Mesenchymal stem cell (in vitro differentiated cells and primary cell): ENCODE data around the gene CDHR2.

Experiments used
- DNase-seq: peaks from one replicate; pipeline ENCODE4 v3.0.0-alpha.2; 2013
- H2AFZ ChIP-seq: one replicate; pipeline ENCODE4 v1.6.1; 2013; ENCODE audit warnings: low read depth, mild to moderate bottlenecking, control low read depth, inconsistent platforms, low read length, moderate library complexity
- H2AK5ac ChIP-seq: 2 replicates; pipeline ENCODE4 v1.6.1; 2013; ENCODE audit warnings: low read length, moderate library complexity, mild to moderate bottlenecking, inconsistent platforms; ENCODE audit not compliant: severe bottlenecking
- H2BK120ac ChIP-seq: one replicate; pipeline ENCODE4 v1.6.1; 2013; ENCODE audit warnings: low read depth, mild to moderate bottlenecking, inconsistent platforms, low read length, moderate library complexity
- H2BK12ac ChIP-seq, 2 experiments: one replicate each; pipeline ENCODE4 v1.6.1; 2013; ENCODE audit warnings: inconsistent platforms in 2 of 2, low read length in 2 of 2, mild to moderate bottlenecking in 2 of 2, moderate library complexity in 2 of 2, control low read depth in 1 of 2
- H2BK15ac ChIP-seq: one replicate; pipeline ENCODE4 v1.6.1; 2013; ENCODE audit warnings: mild to moderate bottlenecking, low read depth, inconsistent platforms; ENCODE audit not compliant: poor library complexity, severe bottlenecking
- H2BK5ac ChIP-seq: 2 replicates; pipeline ENCODE4 v1.6.1; 2013; ENCODE audit warnings: low read depth, mild to moderate bottlenecking, low read length, control low read depth, inconsistent platforms; ENCODE audit not compliant: poor library complexity, severe bottlenecking
- H3K14ac ChIP-seq, 2 experiments: one replicate each; pipeline ENCODE4 v1.6.1; 2013; ENCODE audit warnings: inconsistent platforms in 2 of 2, low read length in 2 of 2, control low read depth in 1 of 2, mild to moderate bottlenecking in 1 of 2, moderate library complexity in 1 of 2
- H3K18ac ChIP-seq, 2 experiments: one replicate each; pipeline ENCODE4 v1.6.1; 2013; ENCODE audit warnings: inconsistent platforms in 2 of 2, low read length in 2 of 2, control low read depth in 1 of 2, low read depth in 1 of 2, mild to moderate bottlenecking in 1 of 2
- H3K23ac ChIP-seq, 2 experiments: one replicate each; pipeline ENCODE4 v1.6.1; 2013; ENCODE audit warnings: inconsistent platforms in 2 of 2, low read length in 2 of 2, mild to moderate bottlenecking in 2 of 2, moderate library complexity in 2 of 2, control low read depth in 1 of 2
- H3K27ac ChIP-seq: 2 replicates; pipeline ENCODE4 v1.5.1; 2013; ENCODE audit warnings: mild to moderate bottlenecking, moderate library complexity, low read length, control low read depth, inconsistent platforms; ENCODE audit not compliant: poor library complexity, severe bottlenecking
- H3K27me3 ChIP-seq, 2 experiments: 2 replicates each; pipeline versions ENCODE4 v1.6.1 to v1.7.0; 2013; ENCODE audit warnings: low read length in 2 of 2, mild to moderate bottlenecking in 2 of 2, moderate library complexity in 2 of 2, control low read depth in 1 of 2, inconsistent platforms in 1 of 2; ENCODE audit not compliant: control insufficient read depth in 1 of 2, insufficient read depth in 1 of 2
- H3K36me3 ChIP-seq, 2 experiments: 2 replicates each; pipeline versions ENCODE4 v1.6.1 to v1.7.0; 2013; ENCODE audit warnings: low read length in 2 of 2, control low read depth in 1 of 2, inconsistent platforms in 1 of 2, low read depth in 1 of 2, mild to moderate bottlenecking in 1 of 2; ENCODE audit not compliant: insufficient read depth in 2 of 2, control insufficient read depth in 1 of 2
- H3K4ac ChIP-seq, 2 experiments: one replicate each; pipeline ENCODE4 v1.6.1; 2013; ENCODE audit warnings: inconsistent platforms in 2 of 2, low read length in 2 of 2, mild to moderate bottlenecking in 2 of 2, moderate library complexity in 2 of 2, control low read depth in 1 of 2, low read depth in 1 of 2
- H3K4me1 ChIP-seq: 2 replicates; pipeline ENCODE4 v1.6.1; 2013; ENCODE audit warnings: low read depth, low read length, control low read depth; ENCODE audit not compliant: control insufficient read depth, insufficient read depth
- H3K4me2 ChIP-seq: 2 replicates; pipeline ENCODE4 v1.6.1; 2013; ENCODE audit warnings: low read length, mild to moderate bottlenecking, inconsistent platforms; ENCODE audit not compliant: poor library complexity, severe bottlenecking
- H3K4me3 ChIP-seq, 2 experiments: 2 replicates each; pipeline versions ENCODE4 v1.5.1 to v1.7.0; 2013; ENCODE audit warnings: low read length in 2 of 2, mild to moderate bottlenecking in 2 of 2, control low read depth in 1 of 2, low read depth in 1 of 2; ENCODE audit not compliant: insufficient read depth in 1 of 2
- H3K79me1 ChIP-seq: replicated peaks from 2 replicates; pipeline ENCODE4 v1.6.1; 2013; ENCODE audit warnings: mild to moderate bottlenecking, control low read depth, low read length, inconsistent platforms; ENCODE audit not compliant: poor library complexity, severe bottlenecking
- H3K9ac ChIP-seq: 2 replicates; pipeline ENCODE4 v1.7.0; 2013; ENCODE audit warnings: mild to moderate bottlenecking, low read length, moderate library complexity
- H3K9me3 ChIP-seq: 2 replicates; pipeline ENCODE4 v1.7.0; 2013; ENCODE audit warnings: mild to moderate bottlenecking, low read length; ENCODE audit not compliant: control insufficient read depth
- H4K8ac ChIP-seq: one replicate; pipeline ENCODE4 v1.6.1; 2013; ENCODE audit warnings: inconsistent platforms, mild to moderate bottlenecking, low read length, moderate library complexity
- H4K91ac ChIP-seq: one replicate; pipeline ENCODE4 v1.6.1; 2013; ENCODE audit warnings: mild to moderate bottlenecking, low read length, inconsistent platforms
- whole genome bisulfite sequencing: methylation state at CpG from one replicate; pipeline ENCODE4 v1.1.7; 2013; ENCODE audit warnings: mixed read lengths; 5-methylcytosine and 5-hydroxymethylcytosine counted together

The CDHR2 gene

GRCh38 chr5:176503496-176503895, 45.6 kb upstream of the CDHR2 start:
- Histone ChIP-seq H3K9me3 (no peaks in the 10 kb centered on the region), H2AFZ (no peak overlapping the region), H3K27ac (no peak overlapping the region), H3K36me3 (peaks cover 53 to 78% of the 10 kb centered on the region in 2 experiments), H3K27me3 (no peaks in the 10 kb centered on the region), H3K4me3 (no peak overlapping the region), H2BK5ac (no peak overlapping the region), H2BK120ac (no peak overlapping the region), H3K4ac (no peak overlapping the region), H2BK15ac (no peak overlapping the region), H3K18ac (no peak overlapping the region), H2BK12ac (no peak overlapping the region), H4K8ac (no peak overlapping the region), H3K14ac (no peak overlapping the region), H3K9ac (no peak overlapping the region), H4K91ac (no peak overlapping the region), H3K4me1 (peaks cover 1% of the 10 kb centered on the region), H3K23ac (no peak overlapping the region), H2AK5ac (no peak overlapping the region), H3K4me2 (no peak overlapping the region), H3K79me1 (peaks cover 23% of the 10 kb centered on the region)
- no peak for DNase-seq
- 89% methylated on average over 4 of the region's 5 CpGs for WGBS

- Histone ChIP-seq H3K27me3 (no peaks in the 10 kb centered on the region), H3K14ac (no peak overlapping the region), H2BK120ac (no peak overlapping the region), H3K9me3 (no peaks in the 10 kb centered on the region), H2AK5ac (no peak overlapping the region), H3K27ac (no peak overlapping the region), H3K18ac (no peak overlapping the region), H2BK5ac (no peak overlapping the region), H3K36me3 (peaks cover 44 to 68% of the 10 kb centered on the region in 2 experiments), H2BK15ac (no peak overlapping the region), H4K8ac (no peak overlapping the region), H3K4me2 (no peak overlapping the region), H4K91ac (no peak overlapping the region), H3K23ac (no peak overlapping the region), H3K4me3 (no peak overlapping the region), H3K4ac (no peak overlapping the region), H3K79me1 (peaks cover 18% of the 10 kb centered on the region), H2AFZ (no peak overlapping the region), H2BK12ac (no peak overlapping the region), H3K9ac (no peak overlapping the region), H3K4me1 (no peaks in the 10 kb centered on the region)
- DNase-seq, result no peak
- 97% methylated on average over 2 of the region's 2 CpGs for WGBS
Observed at GRCh38 chr5:176507911-176508310, 41.2 kb upstream of the CDHR2 start.

GRCh38 chr5:176508603-176509002, 40.5 kb upstream of the CDHR2 start:
- Histone ChIP-seq H2BK15ac (no peak overlapping the region), H3K4me2 (no peak overlapping the region), H4K8ac (no peak overlapping the region), H3K18ac (no peak overlapping the region), H3K27ac (no peak overlapping the region), H3K14ac (no peak overlapping the region), H3K4me1 (no peaks in the 10 kb centered on the region), H2AK5ac (no peak overlapping the region), H2BK12ac (no peak overlapping the region), H3K23ac (no peak overlapping the region), H3K36me3 (peaks cover 42 to 66% of the 10 kb centered on the region in 2 experiments), H3K9me3 (no peaks in the 10 kb centered on the region), H2BK5ac (no peak overlapping the region), H3K4me3 (no peak overlapping the region), H3K4ac (no peak overlapping the region), H2BK120ac (no peak overlapping the region), H2AFZ (no peak overlapping the region), H3K79me1 (peaks cover 16% of the 10 kb centered on the region), H3K9ac (no peak overlapping the region), H3K27me3 (no peaks in the 10 kb centered on the region), H4K91ac (no peak overlapping the region)
- DNase-seq, result peak; percentile 20
- 77% methylated on average over 3 of the region's 4 CpGs for WGBS

- Histone ChIP-seq H3K14ac (no peak overlapping the region), H4K91ac (no peak overlapping the region), H3K79me1 (peaks cover 2% of the 10 kb centered on the region), H2BK5ac (no peak overlapping the region), H3K4me3 (no peak overlapping the region), H3K27me3 (no peaks in the 10 kb centered on the region), H3K18ac (no peak overlapping the region), H3K9me3 (no peaks in the 10 kb centered on the region), H3K4ac (no peak overlapping the region), H2BK12ac (no peak overlapping the region), H3K4me2 (no peak overlapping the region), H3K4me1 (no peaks in the 10 kb centered on the region), H3K23ac (no peak overlapping the region), H4K8ac (no peak overlapping the region), H3K36me3 (peaks cover 8 to 15% of the 10 kb centered on the region in 2 experiments), H3K9ac (no peak overlapping the region), H3K27ac (no peak overlapping the region), H2AFZ (no peak overlapping the region), H2BK15ac (no peak overlapping the region), H2BK120ac (no peak overlapping the region), H2AK5ac (no peak overlapping the region)
- 97% methylated on average over 12 of the region's 12 CpGs for WGBS
- DNase-seq, result no peak
Observed at GRCh38 chr5:176513788-176514187, 35.4 kb upstream of the CDHR2 start.
